IPS-NIHi7 (cell line): ENCODE data around the gene CYB5RL.
A peak's percentile ranks its signal among the peaks of the same experiment; 100 is the strongest.

Experiments used
- DNase-seq: peaks from one replicate; pipeline ENCODE4 v3.0.0; 2012; ENCODE audit warnings: mixed read lengths; ENCODE audit errors: extremely low spot score

Gene CYB5RL

GRCh38 chr1:54159733-54160316 lies 40.0 kb downstream of the CYB5RL start:
- DNase-seq: no peak

- DNase-seq: no peak
Observed at GRCh38 chr1:54158071-54158470, 41.8 kb downstream of the CYB5RL start.

GRCh38 chr1:54157401-54157800 lies 42.4 kb downstream of the CYB5RL start:
- no peak for DNase-seq

GRCh38 chr1:54156986-54157385 lies 42.8 kb downstream of the CYB5RL start:
- no peak for DNase-seq

GRCh38 chr1:54156201-54156600 lies 43.6 kb downstream of the CYB5RL start:
- no peak for DNase-seq

GRCh38 chr1:54153535-54154439 lies 46.0 kb downstream of the CYB5RL start:
- DNase-seq: peak; percentile 77

- no peak for DNase-seq
Observed at GRCh38 chr1:54152696-54153095, 47.1 kb downstream of the CYB5RL start, which contains the start of gene CDCP2. Gene CDCP2, minus strand, starts transcription at chr1:54153000. Its CDS starts 78 bp downstream, at chr1:54152922.

- DNase-seq: no peak
Observed at GRCh38 chr1:54151013-54151412, 48.8 kb downstream of the CYB5RL start.
